ENCODE measurements around the gene RHEBL1.

The RHEBL1 gene, protein sequence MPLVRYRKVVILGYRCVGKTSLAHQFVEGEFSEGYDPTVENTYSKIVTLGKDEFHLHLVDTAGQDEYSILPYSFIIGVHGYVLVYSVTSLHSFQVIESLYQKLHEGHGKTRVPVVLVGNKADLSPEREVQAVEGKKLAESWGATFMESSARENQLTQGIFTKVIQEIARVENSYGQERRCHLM

GRCh38 chr12:49069507-49070346 is at the start of gene RHEBL1:
RHEBL1 (minus strand) TSS chr12:49069979; CDS start chr12:49069785, 194 bp downstream.
- peak; percentile 97 for DNase-seq (ENCODE audit: low spot score)

DNA sequence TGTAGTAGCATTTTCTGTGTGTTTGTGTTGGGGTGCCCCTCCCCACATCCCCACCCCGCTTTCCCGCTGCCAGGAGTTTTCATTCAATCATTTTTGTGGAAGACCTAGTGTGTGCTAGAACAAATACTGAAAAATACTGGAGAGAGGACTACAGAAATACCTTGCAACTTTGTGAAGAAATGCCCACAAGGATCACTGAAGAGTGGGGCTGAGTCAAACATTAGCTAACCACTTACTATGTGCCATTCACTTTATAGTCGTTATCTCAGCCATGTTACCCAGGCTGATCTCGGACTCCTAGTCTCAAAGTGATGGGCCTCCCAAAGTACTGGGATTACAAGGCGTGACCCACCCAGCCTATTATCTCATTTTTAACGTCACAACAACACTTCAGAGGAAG is 41.4 kb upstream of the RHEBL1 start:
- DNase-seq (ENCODE audit: low spot score): no peak

GRCh38 chr12:49110464-49111155 is 40.8 kb upstream of the RHEBL1 start, which contains the start of gene LMBR1L:
LMBR1L (minus strand) TSS chr12:49110847; CDS start chr12:49110555, 292 bp downstream.
- peak; percentile 99 for DNase-seq (ENCODE audit: low spot score)

GRCh38 chr12:49109641-49110463 is 40.1 kb upstream of the RHEBL1 start:
- peak; percentile 27 for DNase-seq (ENCODE audit: low spot score)

GRCh38 chr12:49108958-49109404 is 39.2 kb upstream of the RHEBL1 start:
- peak; percentile 58 for DNase-seq (ENCODE audit: low spot score)

GRCh38 chr12:49105504-49106084 is 35.8 kb upstream of the RHEBL1 start:
- DNase-seq (ENCODE audit: low spot score): no peak

- no peak for DNase-seq (ENCODE audit: low spot score)
These were observed 35.0 kb upstream of the RHEBL1 start for GRCh38 chr12:49104822-49105221.

- no peak for DNase-seq (ENCODE audit: low spot score)
These were observed 30.6 kb upstream of the RHEBL1 start for GRCh38 chr12:49100380-49100779.

GRCh38 chr12:49098703-49099102 is 28.9 kb upstream of the RHEBL1 start:
- no peak for DNase-seq (ENCODE audit: low spot score)

- DNase-seq (ENCODE audit: low spot score): peak; percentile 57
These were observed 28.3 kb upstream of the RHEBL1 start for GRCh38 chr12:49098035-49098451.

DNA sequence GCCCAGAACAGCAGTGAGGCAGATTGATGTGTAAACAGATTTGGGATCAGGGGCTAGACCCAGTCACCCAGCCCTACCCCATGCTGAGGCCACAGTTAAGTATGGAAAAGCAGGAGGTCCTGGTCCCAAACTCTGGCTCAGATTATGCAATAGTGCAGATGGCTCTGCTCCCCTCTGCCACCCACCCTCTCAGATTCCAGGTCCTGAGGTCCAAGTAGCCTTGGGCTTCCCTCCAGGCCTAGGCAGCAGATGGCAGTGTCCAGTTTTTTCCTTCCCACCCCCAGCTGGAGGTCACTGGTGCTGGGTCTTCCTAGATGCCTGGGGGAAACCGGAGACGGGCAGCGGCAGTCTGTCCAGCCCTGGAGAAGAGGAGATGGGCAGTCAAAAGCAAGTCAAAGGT is 27.6 kb upstream of the RHEBL1 start:
- no peak for DNase-seq (ENCODE audit: low spot score)

GRCh38 chr12:49094975-49095365 is 25.2 kb upstream of the RHEBL1 start:
- no peak for DNase-seq (ENCODE audit: low spot score)

GRCh38 chr12:49094160-49094974 is 24.6 kb upstream of the RHEBL1 start, which contains the start of gene DHH:
DHH (minus strand) TSS chr12:49094801; CDS start chr12:49094512, 289 bp downstream.
- DNase-seq (ENCODE audit: low spot score): peak; percentile 16

GRCh38 chr12:49093792-49094159 is 24.0 kb upstream of the RHEBL1 start:
- no peak for DNase-seq (ENCODE audit: low spot score)

DNA sequence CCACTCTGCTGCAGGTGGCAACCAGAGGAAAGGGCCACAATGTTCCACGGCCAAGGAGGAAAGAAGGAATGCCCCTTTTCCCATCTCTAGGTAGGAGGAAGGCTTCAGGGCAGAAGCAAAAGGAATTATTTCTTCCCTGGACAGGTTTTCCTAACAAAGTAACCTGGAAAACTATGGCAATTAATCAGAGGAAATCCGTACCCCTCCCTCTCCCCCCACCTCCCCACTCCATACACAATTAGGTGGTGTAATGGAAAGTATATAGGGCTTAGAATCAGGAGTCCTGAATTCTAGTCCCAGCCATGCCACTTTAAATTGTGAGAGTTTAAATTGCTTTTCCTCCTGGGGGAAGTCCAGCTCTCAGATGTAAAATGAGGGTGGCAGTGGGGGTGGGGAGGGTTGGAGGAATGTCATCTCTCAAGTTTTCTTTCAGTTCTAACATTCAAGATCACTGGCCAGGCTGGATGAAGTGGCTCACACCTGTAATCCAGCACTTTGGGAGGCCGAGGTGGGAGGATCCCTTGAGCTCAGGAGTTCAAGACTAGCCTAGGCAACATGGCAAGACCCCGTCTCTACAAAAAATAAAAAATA is 23.1 kb upstream of the RHEBL1 start:
- no peak for DNase-seq (ENCODE audit: low spot score)

DNA sequence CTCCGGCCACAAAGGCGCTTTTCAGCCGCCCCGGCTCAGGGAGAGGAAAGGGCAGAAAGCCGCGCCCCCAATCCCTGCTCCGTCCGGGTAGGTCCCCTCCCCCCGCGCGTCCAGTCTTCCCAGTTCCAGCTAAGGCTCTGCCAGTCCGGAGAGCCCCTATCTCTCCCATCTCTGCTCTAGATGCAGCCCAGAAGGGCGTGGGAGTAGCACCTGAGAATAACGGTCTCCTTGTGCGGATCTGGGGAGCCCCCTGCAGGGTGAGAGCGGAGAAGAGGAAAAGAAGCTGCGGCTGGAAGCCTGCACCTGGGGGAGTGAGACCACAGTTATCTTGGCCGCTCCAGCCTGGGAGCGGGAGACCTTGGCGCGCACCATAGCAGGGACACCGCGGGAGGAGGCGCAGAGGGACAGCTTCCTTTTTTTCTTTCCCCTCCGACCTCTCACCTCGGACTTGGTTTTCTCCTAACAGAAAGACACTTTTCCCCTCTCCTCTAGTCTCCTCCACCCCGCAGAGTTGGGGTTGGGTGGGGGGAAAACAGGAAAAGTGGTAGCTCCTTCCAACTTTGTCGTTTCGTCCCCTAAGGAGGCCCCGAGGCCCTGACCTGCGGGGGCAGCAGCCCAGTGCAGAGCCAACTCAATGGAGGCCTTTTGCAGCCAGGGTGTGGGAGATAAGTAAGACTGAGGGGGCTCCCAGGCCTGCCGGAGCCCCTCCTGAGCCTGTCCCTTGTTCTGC is 22.5 kb upstream of the RHEBL1 start:
- DNase-seq (ENCODE audit: low spot score): no peak

GRCh38 chr12:49091836-49092085 is 22.0 kb upstream of the RHEBL1 start:
- DNase-seq (ENCODE audit: low spot score): no peak

GRCh38 chr12:49091056-49091835 is 21.5 kb upstream of the RHEBL1 start:
- DNase-seq (ENCODE audit: low spot score): no peak

All from Ammon's horn (tissue), 1 donor.